ENCODE data around the gene BEST4.
"Not testable (repeated sequence)": the region's sequence is repeated elsewhere in the genome, so short reads cannot be mapped to it uniquely, and the experiment has no call there.

The BEST4 gene

DNA sequence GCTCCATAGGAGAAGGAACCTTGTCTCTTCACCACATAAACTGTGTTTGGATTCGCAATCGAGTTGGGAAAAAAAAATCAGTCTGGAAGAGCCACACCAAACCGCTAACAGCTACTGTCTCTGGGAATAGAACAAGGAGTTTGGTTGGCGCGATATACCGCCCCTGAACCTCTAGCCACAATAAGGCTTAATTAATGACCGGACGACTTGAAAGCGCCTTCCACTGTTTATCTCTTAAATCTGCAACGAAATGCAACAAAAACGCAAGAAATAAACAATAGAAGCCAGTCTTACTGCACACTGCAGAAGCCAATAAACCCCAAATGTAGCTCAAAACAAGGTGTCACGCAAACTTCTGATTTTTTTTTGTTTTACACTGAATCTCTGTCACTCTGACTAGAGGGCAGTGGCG, 31.2 kb upstream of the BEST4 start:
- DNase-seq: no peak

DNA sequence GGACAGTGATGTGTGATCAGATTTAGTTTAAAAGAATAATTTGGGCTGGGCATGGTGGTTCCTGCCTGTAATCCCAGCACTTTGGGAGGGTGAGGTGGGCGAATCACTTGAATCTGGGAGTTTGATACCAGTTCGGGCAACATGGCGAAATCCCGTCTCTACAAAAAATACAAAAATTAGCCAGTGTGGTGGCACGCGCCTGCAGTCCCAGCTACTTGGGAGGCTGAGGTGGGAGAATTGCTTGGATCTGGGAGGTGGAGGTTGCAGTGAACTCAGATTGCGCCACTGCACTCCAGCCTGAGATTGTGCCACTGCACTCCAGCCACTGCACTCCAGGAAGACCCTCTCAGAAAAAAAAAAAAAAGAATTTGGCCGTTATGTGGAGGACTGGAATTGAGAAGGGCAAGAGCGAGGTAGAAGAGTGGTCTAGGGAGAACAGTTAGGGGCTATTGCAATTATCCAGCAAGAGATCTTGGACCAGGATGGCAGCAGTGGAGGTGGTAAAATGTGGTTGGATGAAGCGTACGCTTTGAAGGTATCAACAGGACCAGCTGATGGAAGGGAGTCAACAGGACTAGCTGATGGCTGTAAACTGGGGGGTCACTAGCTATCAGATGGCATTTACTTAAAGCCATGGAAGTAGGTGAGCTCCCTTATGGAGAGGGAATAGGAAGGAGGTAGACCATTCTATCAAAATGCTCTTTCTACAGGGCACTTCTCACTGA, 30.0 kb upstream of the BEST4 start:
- DNase-seq: no peak

DNA sequence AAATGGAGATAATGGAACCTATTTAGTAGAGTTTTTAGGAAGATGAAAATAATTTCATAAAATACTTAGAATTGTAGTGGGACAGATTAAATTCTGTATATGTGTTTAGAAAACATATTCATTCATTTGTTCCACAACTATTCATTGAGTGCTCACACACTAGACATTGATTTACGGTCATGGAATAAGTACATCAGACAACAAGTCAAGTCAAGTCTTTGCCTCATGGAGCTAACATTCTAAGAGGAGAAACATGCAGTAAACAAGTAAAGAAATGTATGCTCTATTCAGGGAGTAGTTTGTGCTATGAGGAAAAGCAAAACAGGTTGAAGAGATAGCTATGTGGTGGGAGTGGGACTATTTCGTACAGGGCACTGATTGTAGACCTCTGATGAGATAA, 29.3 kb upstream of the BEST4 start:
- DNase-seq: no peak

DNA sequence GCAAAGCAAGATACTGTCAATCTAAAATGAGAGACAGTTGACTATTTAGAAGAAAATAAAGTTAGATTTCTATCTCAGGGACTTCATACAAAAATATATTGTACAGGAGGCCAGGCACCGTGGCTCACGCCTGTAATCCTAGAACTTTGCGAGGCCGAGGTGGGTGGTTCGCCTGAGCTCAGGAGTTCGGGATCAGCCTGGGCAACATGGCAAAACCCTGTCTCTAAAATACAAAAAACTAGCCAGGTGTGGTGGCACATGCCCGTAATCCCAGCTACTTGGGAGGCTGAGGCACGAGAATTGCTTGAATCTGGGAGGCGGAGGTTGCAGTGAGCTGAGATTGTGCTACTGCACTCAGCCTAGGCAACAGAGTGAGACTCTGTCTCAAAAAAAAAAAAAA, 28.0 kb upstream of the BEST4 start:
- DNase-seq: not testable (repeated sequence)

DNA sequence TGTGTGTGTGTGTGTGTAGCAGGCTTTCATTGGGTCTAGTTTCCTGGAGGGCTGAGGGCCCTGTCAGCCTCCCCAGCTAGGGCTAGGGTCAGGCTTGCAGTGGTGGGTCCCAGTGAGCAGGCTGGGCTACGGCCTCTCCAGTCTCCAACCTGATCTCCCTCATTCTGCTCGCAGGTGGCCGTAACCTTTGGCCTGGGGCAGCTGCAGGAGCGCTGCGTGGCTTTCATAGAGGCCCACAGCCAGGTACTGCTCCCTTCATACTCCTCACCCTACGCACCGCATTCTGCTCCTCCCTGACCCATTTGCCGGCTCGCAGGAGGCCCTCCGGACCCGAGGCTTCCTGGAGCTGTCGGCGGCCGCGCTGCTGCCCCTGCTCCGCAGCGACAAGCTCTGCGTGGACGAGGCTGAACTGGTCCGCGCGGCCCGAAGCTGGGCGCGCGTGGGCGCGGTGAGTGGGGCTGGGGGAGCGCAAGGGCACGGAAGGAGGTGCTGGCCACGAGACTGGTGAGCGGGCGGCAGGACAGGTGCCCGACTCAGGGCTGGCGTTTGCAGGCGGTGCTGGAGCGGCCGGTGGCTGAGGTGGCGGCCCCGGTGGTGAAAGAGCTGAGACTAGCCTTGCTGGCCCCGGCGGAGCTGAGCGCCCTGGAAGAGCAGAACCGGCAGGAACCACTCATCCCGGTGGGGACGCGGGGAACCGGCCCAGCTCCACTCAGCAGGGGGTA, 25.0 kb upstream of the BEST4 start:
- DNase-seq: peak in 1 of 3 donors; percentile 33

DNA sequence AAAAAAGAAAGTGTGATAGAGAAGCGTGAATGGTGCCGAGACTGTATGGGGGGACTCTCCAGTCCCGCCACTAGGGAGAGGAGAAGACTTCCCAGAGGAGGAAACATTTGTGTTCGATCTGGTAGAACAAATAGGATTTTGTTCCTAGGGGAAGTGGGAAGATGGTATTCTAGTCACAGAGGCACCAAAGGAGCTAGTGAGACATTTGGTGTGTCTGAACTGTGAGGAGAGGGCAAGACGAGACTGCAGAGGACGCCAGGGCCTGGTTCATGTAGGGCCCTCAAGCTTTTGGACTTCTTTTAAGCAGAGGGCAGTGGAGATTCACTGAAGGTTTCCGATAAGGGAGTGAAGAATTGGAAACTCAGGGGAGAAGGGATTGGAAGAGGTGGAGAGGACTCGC, 23.3 kb upstream of the BEST4 start:
- no peak for DNase-seq

DNA sequence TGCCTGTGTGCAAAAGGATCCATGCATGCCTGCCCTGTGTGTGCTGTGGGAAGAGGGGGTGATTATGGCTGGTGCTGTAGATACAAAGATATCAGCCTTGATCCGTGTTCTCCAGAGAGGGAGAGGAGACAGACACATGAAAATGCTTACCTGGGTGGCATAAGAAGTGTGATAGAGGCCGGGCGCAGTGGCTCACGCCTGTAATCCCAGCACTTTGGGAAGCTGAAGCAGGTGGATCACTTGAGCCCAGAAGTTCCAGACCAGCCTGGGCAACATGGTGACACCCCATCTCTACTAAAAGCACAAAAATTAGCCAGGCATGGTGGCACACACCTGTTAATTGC, 22.8 kb upstream of the BEST4 start:
- not testable (repeated sequence) for DNase-seq

DNA sequence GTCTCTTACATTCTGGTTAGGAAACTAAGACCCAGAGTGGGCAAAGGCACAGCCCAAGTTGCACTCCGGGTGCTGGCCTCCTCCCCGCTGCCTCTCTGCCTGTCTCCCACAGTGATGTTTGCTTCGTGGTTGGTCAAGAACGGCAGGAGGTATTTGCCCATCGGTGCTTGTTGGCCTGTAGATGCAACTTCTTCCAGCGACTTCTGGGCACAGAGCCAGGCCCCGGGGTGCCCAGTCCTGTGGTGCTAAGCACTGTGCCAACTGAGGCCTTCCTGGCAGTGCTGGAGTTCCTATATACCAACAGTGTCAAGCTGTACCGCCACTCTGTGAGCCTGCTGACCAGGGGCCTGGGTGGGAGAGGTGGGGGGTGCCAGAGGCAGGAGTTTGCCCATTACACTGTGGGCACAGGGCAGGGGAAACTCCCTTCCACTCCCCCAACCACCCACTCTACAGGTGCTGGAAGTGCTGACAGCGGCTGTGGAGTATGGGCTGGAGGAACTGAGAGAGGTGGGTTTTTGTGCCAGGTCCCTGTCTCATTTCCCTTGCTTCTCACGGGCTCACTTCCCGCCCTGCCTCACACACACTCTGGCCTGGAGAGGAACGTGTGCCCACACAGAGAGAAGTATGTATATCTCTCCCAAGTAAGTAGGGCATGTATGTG, 22.3 kb upstream of the BEST4 start:
- DNase-seq: peak in 2 of 3 donors; percentile 53 to 55

DNA sequence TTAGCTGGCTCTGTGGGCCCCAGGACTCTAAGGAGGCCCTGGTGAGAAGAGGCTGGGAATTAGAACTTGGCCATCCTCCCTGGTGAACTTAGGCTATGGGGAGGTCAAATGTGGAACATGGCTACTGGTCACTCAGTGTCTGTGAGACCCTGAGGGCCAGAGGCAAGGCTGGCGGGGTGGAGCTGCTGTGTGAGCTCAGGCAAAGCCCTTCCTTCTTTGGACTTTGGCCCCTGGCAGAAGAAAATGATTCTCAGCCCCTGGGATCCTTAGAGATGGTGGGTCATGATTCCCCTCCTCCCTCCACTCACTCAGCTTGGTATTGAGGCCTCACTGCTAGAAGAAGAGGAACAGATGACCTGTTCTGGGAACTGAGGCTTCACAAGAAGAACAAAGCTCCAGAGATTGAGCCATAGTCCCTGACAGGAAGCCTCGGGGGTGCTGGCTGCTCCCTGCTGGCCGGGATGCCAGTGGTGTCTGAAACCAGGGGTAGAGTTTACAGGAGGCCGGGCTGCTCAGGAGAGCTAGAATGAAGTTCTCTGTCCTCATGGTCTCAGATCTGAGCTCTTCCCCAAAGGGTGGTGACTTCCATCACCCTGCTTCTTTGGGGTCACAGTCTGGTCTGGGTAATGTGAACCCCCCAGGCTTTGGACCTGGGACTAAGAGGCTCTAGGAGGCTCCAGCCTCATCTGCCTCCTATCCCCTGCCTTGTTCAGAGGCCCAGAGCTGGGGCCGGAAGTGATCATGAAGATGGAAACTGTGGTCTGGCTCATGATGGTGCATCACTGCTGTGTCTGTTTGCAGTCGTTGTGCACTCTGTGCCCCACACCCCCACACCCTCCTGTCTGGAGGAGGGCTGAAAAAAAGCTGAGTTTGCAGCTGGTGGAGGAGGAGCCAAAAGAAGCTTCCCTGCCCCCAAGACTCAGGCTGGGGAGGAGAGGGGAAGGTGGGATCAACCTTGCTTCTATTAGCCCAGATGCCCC, 21.3 kb upstream of the BEST4 start:
- DNase-seq: peak; percentile 91 to 94 (median 91)

DNA sequence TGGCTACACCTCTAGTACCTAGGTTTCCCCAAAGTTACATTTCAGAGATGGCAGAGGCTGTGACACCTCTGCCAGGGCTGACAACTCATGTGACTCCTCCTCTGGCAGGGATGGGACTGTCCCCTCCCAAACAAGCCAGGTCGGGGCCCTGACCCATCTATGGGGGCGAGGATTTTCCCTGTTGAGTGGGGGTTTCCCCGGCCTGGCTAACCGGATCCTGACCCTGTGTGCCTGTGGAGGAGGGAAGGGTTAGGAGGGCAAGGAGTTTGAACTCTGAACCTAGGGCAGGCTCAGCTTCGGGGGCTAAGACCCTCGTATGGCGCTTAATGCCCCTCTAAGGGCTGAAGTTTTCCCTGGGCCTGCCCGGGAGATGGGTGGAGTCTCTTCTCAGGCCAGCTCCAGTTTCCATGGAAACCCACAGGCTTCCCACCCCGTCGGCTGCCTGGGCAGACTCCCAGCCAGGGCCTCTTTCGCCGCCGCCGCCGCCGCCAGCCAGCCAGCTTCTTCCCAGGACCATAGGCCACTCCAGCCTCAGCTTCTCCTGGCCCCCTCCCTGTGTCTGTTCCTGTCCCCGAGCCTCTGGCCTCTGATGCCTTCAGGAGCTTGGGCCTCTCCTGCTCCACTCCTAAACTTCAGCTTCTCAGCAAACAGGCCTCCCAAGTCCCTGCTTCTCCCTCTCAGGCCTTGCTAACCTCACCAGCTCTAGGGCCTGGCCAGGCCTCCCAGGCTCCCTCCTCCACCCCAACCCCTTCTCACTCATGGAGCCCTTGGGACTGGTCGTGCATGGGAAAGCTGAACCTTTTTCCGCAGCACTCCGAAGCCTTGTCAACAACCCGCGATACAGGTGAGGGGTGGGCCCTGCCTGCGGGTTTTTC, 20.3 kb upstream of the BEST4 start, which contains the start of gene BTBD19:
BTBD19 (plus strand) TSS at position 461 of the 875 bp plus-strand sequence; CDS start at position 759, 298 bp downstream.
- peak; percentile 97 to 98 (median 97) for DNase-seq

DNA sequence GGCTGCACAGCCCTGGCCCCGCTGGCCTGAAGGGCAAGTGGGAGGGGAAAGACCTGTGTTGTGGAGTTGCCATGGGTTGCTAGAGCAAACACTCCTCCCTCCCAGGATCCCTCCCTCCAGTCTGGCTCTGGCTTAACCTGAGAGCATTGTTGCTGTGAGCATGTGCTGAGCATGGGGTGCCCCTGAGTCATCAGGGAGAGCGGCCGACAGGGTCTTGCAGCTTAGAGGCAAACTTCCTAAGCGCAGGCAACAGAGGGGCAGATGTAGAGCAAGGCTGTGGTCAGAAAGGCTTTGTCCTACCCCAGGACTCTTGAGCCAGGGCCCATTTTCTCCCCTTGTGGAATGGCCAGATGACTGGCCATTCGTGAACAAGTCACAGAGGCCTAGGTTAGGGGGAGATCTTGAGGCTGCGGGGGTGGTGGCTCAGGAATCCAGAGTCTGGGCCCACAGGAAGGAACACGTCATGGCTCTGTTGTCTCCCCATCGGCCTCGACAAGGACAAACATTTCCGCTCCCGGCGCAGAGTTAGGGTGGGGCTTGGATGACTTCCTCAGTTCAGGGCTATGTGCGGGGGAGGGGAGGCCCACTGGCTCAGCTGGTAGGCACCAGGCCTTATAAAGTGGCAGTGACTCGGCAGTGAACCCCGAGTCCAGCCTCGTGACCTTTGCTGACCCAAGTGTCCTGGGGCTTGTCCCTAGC, 19.5 kb upstream of the BEST4 start:
- peak; percentile 98 to 99 (median 99) for DNase-seq

DNA sequence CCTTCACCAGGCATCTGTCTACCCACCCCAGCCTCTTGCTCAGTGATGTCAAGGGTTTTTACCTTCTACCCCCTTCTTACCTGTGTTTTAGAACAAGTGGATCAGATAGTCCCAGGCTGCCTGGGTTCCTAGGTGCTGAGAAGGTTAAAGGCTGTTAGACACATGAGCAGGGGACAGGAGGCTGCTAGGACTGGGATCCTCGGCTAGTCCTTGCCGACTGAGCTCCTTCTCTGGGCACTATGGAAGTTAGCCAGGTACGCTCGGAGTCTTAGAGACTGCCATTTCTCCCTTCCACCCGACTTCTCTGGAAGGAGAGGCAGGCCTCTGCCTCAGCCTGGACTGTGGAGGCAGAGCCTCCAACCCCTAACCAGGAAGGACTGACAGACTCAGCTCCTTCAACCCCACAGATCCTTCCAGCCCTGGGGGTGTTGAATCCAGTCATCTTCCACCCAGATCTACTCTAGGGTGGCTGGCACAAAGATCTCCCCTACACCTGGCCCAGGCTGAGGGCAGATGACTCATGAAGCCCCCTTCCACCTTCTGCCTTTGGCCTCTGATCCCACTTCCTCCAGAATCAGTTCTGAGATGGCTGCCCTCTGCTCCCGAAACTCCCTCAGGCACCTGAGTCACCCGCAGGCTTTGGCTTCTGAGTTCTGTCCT, 18.9 kb upstream of the BEST4 start, which contains the start of gene DYNLT4:
DYNLT4 (minus strand) TSS at position 648 of the 660 bp plus-strand sequence. CDS start 683 bp downstream, outside the sequence.
- DNase-seq: no peak

DNA sequence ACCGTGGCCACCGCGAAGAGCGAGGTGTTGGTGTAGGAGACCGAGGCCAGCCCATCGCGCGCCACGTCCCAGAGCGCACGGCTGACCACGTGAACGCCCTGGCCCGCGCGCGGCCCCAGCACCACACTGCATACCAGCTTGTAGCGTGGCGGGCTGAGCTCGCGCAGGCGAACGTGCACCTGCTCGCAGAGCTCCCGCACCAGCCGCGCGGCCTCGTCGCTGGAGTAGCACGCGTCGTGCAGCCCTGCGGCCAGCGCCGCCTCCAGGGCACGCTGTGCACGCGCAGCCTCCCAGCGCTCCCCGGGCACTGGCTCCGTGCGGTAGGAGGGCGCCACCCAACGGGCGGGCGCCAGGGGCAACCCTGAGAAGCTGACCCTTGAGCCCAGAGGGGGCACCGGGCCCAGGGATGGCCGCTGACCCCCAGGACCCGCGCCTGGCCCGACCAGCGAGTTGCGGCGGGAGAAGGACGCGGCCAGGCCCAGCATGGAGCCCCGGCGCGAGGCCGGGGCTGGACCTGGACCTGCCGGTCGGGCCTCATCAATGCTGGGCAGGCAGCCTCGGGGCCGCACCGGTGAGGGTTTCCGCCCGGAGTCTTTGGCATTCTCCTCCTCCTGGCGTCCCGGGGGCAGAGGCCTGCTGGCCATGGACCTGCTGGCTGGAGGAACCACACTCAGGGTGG, 18.2 kb upstream of the BEST4 start:
- no peak for DNase-seq

DNA sequence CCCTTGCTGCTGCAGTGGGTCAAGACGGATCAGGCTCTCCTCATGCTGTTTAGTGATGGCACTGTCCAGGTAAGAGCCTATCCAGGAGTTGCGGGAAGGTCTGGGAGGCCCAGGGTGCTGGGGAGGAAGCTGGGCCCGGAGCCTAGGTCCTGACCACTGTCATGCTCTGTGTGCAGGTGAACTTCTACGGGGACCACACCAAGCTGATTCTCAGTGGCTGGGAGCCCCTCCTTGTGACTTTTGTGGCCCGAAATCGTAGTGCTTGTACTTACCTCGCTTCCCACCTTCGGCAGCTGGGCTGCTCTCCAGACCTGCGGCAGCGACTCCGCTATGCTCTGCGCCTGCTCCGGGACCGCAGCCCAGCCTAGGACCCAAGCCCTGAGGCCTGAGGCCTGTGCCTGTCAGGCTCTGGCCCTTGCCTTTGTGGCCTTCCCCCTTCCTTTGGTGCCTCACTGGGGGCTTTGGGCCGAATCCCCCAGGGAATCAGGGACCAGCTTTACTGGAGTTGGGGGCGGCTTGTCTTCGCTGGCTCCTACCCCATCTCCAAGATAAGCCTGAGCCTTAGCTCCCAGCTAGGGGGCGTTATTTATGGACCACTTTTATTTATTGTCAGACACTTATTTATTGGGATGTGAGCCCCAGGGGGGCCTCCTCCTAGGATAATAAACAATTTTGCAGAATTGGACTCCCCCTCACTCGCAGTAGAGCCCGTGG, 17.5 kb upstream of the BEST4 start:
- no peak for DNase-seq

DNA sequence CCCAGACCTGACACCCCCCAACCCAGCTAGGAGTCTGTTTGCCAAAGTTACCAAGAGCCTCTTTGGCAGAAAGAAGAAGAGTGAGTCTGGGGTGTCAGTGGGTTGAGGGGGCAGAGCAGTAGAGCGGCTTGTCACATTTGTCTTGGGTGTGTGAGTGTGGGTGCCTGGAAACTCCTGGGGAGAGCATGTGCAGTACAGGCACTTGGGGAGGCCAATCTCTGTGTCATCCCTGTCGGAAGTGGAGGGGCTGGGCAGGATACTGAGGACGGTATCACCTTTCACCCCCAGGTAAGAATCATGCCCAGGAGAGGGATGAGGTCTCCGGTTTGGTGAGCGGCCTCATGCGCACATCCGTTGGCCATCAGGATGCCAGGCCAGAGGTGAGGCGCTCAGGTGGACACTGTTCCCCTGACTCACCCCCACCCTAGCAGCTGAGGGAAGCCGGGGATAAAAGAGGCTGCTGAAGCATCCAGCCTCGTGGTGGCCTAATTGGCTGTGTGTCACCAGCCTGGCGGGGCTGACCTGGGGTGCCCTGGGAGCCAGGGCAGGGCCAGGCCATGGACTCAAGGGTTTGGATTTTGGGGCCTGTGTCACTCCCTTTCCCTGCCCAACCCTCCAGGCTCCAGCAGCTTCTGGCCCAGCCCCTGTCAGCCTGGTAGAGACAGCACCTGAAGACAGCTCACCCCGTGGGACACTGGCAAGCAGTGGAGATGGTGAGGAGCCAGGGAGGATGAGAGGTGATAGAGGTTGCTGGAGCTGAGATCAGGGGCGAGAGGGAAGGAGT, 15.5 kb upstream of the BEST4 start:
- DNase-seq: no peak

DNA sequence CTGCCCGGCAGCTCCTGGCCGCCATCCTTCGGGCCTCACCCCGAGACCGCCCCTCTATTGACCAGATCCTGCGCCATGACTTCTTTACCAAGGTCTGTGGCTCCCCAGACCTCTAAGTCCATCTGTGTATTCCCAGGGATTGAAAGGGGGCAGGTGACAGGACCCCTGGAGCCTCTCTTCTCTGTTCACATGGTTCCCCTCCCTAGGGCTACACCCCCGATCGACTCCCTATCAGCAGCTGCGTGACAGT, 15.0 kb upstream of the BEST4 start:
- no peak for DNase-seq

DNA sequence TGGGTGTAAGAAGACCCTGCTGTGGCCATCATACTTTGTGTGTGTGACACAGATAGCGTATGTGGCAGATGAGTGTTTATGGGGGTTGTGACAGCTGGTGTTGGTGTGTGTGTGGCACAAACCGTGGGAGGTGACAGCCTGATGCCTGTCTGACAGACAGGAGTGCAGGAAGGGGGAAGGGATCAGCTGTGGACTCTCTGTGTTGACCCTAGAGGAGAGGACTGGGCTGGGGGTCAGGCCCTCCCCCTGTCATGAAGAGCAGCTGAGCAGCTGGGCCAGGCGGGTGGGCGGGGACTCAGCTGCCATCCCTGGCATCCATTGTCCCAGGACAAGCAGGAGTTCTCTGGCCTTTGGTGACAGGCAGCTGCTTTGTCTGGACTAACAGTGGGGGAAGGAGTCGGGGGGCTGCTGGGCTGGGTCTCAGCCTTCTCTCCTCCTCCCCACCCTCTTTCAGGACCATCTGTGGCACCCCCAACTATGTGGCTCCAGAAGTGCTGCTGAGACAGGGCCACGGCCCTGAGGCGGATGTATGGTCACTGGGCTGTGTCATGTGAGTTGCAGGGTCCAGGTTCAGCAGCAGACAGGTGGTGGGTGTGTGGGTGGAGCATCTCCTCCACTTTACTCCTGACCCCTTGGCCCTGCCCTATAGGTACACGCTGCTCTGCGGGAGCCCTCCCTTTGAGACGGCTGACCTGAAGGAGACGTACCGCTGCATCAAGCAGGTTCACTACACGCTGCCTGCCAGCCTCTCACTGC, 14.5 kb upstream of the BEST4 start:
- DNase-seq: peak in 1 of 3 donors; percentile 39

Measured in suppressor macrophage treated with lipopolysaccharide for 1 hour (primary cell).